K562 (cell line): ENCODE data around the gene HOXD13. TPM values are rescaled to one million over a fixed set of nuclear protein-coding genes. Genes with fewer than 3 reads are reported as not detected.

Source experiments
- BHLHE40 ChIP-seq: IDR thresholded peaks from 2 replicates; pipeline ENCODE4 v1.6.1; 2011; ENCODE audit warnings: low read length, improper control_type of control experiment
- CTCF ChIP-seq, 3 experiments: IDR thresholded peaks in 2 of 3; conservative IDR thresholded peaks in 1 of 3; 2 replicates each; pipeline ENCODE4 v1.5.1; 2011 to 2012; ENCODE audit warnings: low read length in 3 of 3, mild to moderate bottlenecking in 3 of 3, control low read depth in 2 of 3, improper control_type of control experiment in 1 of 3, inconsistent platforms in 1 of 3, low read depth in 1 of 3, mixed read lengths in 1 of 3, moderate library complexity in 1 of 3; ENCODE audit not compliant: insufficient read depth in 2 of 3
- HDAC1 ChIP-seq, 2 experiments: fragments of 450-650 bp; IDR thresholded peaks; 2 replicates each; pipeline ENCODE4 v1.6.1; 2016 to 2017; ENCODE audit warnings: inconsistent platforms in 1 of 2, mild to moderate bottlenecking in 1 of 2, moderate library complexity in 1 of 2
- JUN ChIP-seq, 2 experiments: sonication (generic) in 1 of 2; formaldehyde crosslinking in 1 of 2; IDR thresholded peaks; 2 replicates each; pipeline versions ENCODE4 v1.6.1 to v1.8.0; 2012 to 2022; ENCODE audit warnings: borderline replicate concordance in 2 of 2, mild to moderate bottlenecking in 2 of 2, improper control_type of control experiment in 1 of 2, low read depth in 1 of 2, low read length in 1 of 2, missing genetic modification reagents in 1 of 2
- MAZ ChIP-seq, 2 experiments: fragments of 450-650 bp in 1 of 2; sonication (generic) in 1 of 2; formaldehyde crosslinking; IDR thresholded peaks in 1 of 2; conservative IDR thresholded peaks in 1 of 2; 2 replicates each; pipeline versions ENCODE4 v1.4.0 to v1.5.0; 2020; ENCODE audit warnings: mild to moderate bottlenecking in 1 of 2, missing genetic modification reagents in 1 of 2
- MGA ChIP-seq: fragments of 450-650 bp; IDR thresholded peaks from 2 replicates; pipeline ENCODE4 v1.6.1; 2016; ENCODE audit warnings: mild to moderate bottlenecking, moderate library complexity
- NUFIP1 ChIP-seq: fragments of 450-650 bp; IDR thresholded peaks from 2 replicates; pipeline ENCODE4 v1.6.1; 2018; ENCODE audit not compliant: partially characterized antibody
- SUPT5H ChIP-seq: fragments of 450-650 bp; IDR thresholded peaks from 2 replicates; pipeline ENCODE4 v1.6.1; 2016
- TCF7 ChIP-seq: sonication (generic); IDR thresholded peaks from 2 replicates; pipeline ENCODE4 v1.6.1; 2016; ENCODE audit warnings: antibody characterized with exemption, borderline replicate concordance
- ZFPM2 ChIP-seq: fragments of 250-450 bp; sonication (Bioruptor Pico); IDR thresholded peaks from 2 replicates; pipeline ENCODE4 v1.5.1; 2022; ENCODE audit warnings: mild to moderate bottlenecking
- ZNF146 ChIP-seq: IDR thresholded peaks from one replicate; pipeline ENCODE4 v1.6.1; 2018; ENCODE audit warnings: missing compliant biosample characterization; ENCODE audit not compliant: unreplicated experiment
- ZNF174 ChIP-seq: fragments of 250-450 bp; sonication (Bioruptor Pico); IDR thresholded peaks from 2 replicates; pipeline ENCODE4 v1.4.0; 2020; ENCODE audit warnings: mild to moderate bottlenecking
- ZNF217 ChIP-seq: sonication (generic); formaldehyde crosslinking; IDR thresholded peaks from 2 replicates; pipeline ENCODE4 v1.8.0; 2022; ENCODE audit warnings: mild to moderate bottlenecking, missing genetic modification reagents
- ZNF584 ChIP-seq: fragments of 200-800 bp; sonication (Bioruptor generic); IDR thresholded peaks from 2 replicates; pipeline ENCODE4 v1.6.1; 2016; ENCODE audit warnings: low read depth, mild to moderate bottlenecking, missing genetic modification characterization, missing compliant biosample characterization
- polyA plus RNA-seq, 8 experiments: library from polyadenylated mRNA; depleted of rRNA in 4 of 8; stranded (reverse) in 5 of 8; unstranded in 3 of 8; fragments of >200 nt; fragmentation: Nextera tagmentation in 2 of 8; fragmentation: Illumina TruSeq in 1 of 8; extraction: Ambion mirVana in 2 of 8; extraction: Trizol in 1 of 8; gene quantifications; 2 replicates each; pipeline versions ENCODE4 v1.2.1 to v1.2.3, GENCODE V29; 2011 to 2014; ENCODE audit warnings: inconsistent platforms in 1 of 8, missing spikeins in 1 of 8
- total RNA-seq, 7 experiments: library from RNA; depleted of rRNA in 6 of 7; stranded (reverse); fragments of >200 nt in 6 of 7; fragmentation: Illumina TruSeq in 2 of 7; extraction: Trizol in 2 of 7; gene quantifications; 2 replicates each; pipeline versions ENCODE4 v1.2.1 to v1.2.3, GENCODE V29; 2011 to 2021; ENCODE audit warnings: low replicate concordance in 1 of 7

HOXD13 gene
- total and polyA plus RNA-seq, 9 of the 15 experiments (the other 6 are each of a cell fraction or from before 2014, with no cell fraction given), result 0.03 to 0.04 TPM; not detected in 7

- TF ChIP-seq MGA (peak; percentile 69; the same call in 1 of the 2 replicates), CTCF (IDR thresholded peaks at IDR 0.05 in 2 of 3, conservative IDR thresholded peaks at IDR 0.05 in 1 of 3; ENCODE audit: insufficient read depth in 2 of 3, low read depth in 1 of 3, low read length in 3 of 3) (peak; percentile 84 to 90 (median 87)), MAZ (CRISPR knock-in tag; conservative IDR thresholded peaks at IDR 0.05 in 1 of 2, IDR thresholded peaks at IDR 0.05 in 1 of 2) (peak in 1 of 2 experiments; percentile 18; a peak in 2 of 4 replicates), HDAC1 (IDR thresholded peaks at IDR 0.05) (no peak), BHLHE40 (0 out of 2 replicates have a peak, but pooled peaks have one; percentile 8), JUN (IDR thresholded peaks at IDR 0.05; ENCODE audit: borderline replicate concordance, low read depth, low read length) (no peak), JUN (CRISPR knock-in tag; IDR thresholded peaks at IDR 0.05; ENCODE audit: borderline replicate concordance) (no peak), SUPT5H (no peak), ZNF584 (CRISPR knock-in tag) (no peak), ZFPM2 (CRISPR knock-in tag) (no peak), ZNF217 (CRISPR knock-in tag) (no peak), NUFIP1 (no peak), ZNF146 (no peak), TCF7 (no peak), ZNF174 (CRISPR knock-in tag) (no peak)
Observed at GRCh38 chr2:176096986-176097819, 4.7 kb downstream of the HOXD13 start (continued).
